Subcutaneous abdominal adipose tissue (tissue), 5 donors: ENCODE measurements around the gene INTS6L.
A peak's percentile ranks its signal among the peaks of the same experiment; 100 is the strongest.

Experiments
- H3K27ac ChIP-seq: one replicate; pipeline ENCODE4 v1.7.0; 2013; ENCODE audit warnings: low read depth, mild to moderate bottlenecking, inconsistent platforms, low read length, moderate library complexity
- H3K27me3 ChIP-seq, 5 donors: one replicate each; pipeline ENCODE4 v1.7.0; 2013; ENCODE audit warnings: low read length in 5 of 5, inconsistent platforms in 1 of 5; ENCODE audit not compliant: control insufficient read depth in 5 of 5, insufficient read depth in 4 of 5
- H3K36me3 ChIP-seq, 5 donors: one replicate each; pipeline ENCODE4 v1.7.0; 2013; ENCODE audit warnings: low read length in 5 of 5; ENCODE audit not compliant: control insufficient read depth in 5 of 5, insufficient read depth in 5 of 5
- H3K4me1 ChIP-seq, 5 donors: one replicate each; pipeline ENCODE4 v1.7.0; 2013; ENCODE audit warnings: low read length in 5 of 5, mild to moderate bottlenecking in 3 of 5, moderate library complexity in 1 of 5; ENCODE audit not compliant: control insufficient read depth in 5 of 5, insufficient read depth in 5 of 5
- H3K4me3 ChIP-seq, 5 donors: one replicate each; pipeline ENCODE4 v1.7.0; 2013; ENCODE audit warnings: low read length in 5 of 5, low read depth in 1 of 5
- H3K9ac ChIP-seq, 5 donors: one replicate each; pipeline ENCODE4 v1.7.0; 2013; ENCODE audit warnings: low read length in 5 of 5, mild to moderate bottlenecking in 4 of 5, moderate library complexity in 3 of 5
- H3K9me3 ChIP-seq, 5 donors: one replicate each; pipeline ENCODE4 v1.7.0; 2013; ENCODE audit warnings: low read length in 5 of 5; ENCODE audit not compliant: control insufficient read depth in 5 of 5
- donor health status: healthy.
- donor health status: healthy.
- donor health status: healthy.
- donor health status: healthy.
- donor health status: healthy.

Gene INTS6L

GRCh38 chrX:135520553-135521404 lies at the start of gene INTS6L:
Gene INTS6L, plus strand, starts transcription at chrX:135520660. Its CDS starts 333 bp downstream, at chrX:135520993.
- H3K4me1 ChIP-seq: peaks cover 0 to 20% (median 4%) of the 10 kb centered on the region in 5 donors
- no peaks in the 10 kb centered on the region for H3K9me3 ChIP-seq
- no peaks in the 10 kb centered on the region for H3K36me3 ChIP-seq
- peak within 1 kb of the TSS in 4 of 5 donors; percentile 45 to 72 (median 50) for H3K9ac ChIP-seq
- peak within 1 kb of the TSS; percentile 70 to 81 (median 71) for H3K4me3 ChIP-seq
- H3K27ac ChIP-seq: peak within 1 kb of the TSS; percentile 39
- H3K27me3 ChIP-seq: peaks cover 0 to 3% (median 0%) of the 10 kb centered on the region in 5 donors

GRCh38 chrX:135476378-135476777 lies 44.1 kb upstream of the INTS6L start:
- H3K36me3 ChIP-seq: no peaks in the 10 kb centered on the region
- no peaks in the 10 kb centered on the region for H3K9me3 ChIP-seq
- peaks cover 2 to 13% (median 4%) of the 10 kb centered on the region in 5 donors for H3K27me3 ChIP-seq

GRCh38 chrX:135477576-135477975 lies 42.9 kb upstream of the INTS6L start:
- Histone ChIP-seq H3K9ac (no peak overlapping the region), H3K36me3 (no peaks in the 10 kb centered on the region), H3K27ac (no peak overlapping the region), H3K9me3 (no peaks in the 10 kb centered on the region), H3K4me1 (peaks cover 0 to 3% (median 0%) of the 10 kb centered on the region in 5 donors), H3K27me3 (peaks cover 0 to 18% (median 3%) of the 10 kb centered on the region in 5 donors), H3K4me3 (no peak overlapping the region)

More at GRCh38 chrX:135476378-135476777, 44.1 kb upstream of the INTS6L start:
- Histone ChIP-seq H3K9ac (no peak overlapping the region), H3K4me1 (peaks cover 0 to 3% (median 0%) of the 10 kb centered on the region in 5 donors), H3K4me3 (no peak overlapping the region), H3K27ac (no peak overlapping the region)

GRCh38 chrX:135480076-135480475 lies 40.4 kb upstream of the INTS6L start:
- Histone ChIP-seq H3K9ac (no peak overlapping the region), H3K4me1 (peaks cover 0 to 3% (median 0%) of the 10 kb centered on the region in 5 donors), H3K4me3 (no peak overlapping the region), H3K27ac (no peak overlapping the region), H3K36me3 (no peaks in the 10 kb centered on the region), H3K9me3 (no peaks in the 10 kb centered on the region), H3K27me3 (peaks cover 0 to 17% (median 3%) of the 10 kb centered on the region in 5 donors)

GRCh38 chrX:135481696-135482179 lies 38.7 kb upstream of the INTS6L start:
- peaks cover 0 to 3% (median 0%) of the 10 kb centered on the region in 5 donors for H3K4me1 ChIP-seq
- H3K27ac ChIP-seq: no peak overlapping the region
- H3K9ac ChIP-seq: no peak overlapping the region
- H3K27me3 ChIP-seq: peaks cover under 1 to 11% (median 3%) of the 10 kb centered on the region in 5 donors
- H3K9me3 ChIP-seq: no peaks in the 10 kb centered on the region
- H3K36me3 ChIP-seq: no peaks in the 10 kb centered on the region
- H3K4me3 ChIP-seq: no peak overlapping the region

GRCh38 chrX:135484641-135485289 lies 35.7 kb upstream of the INTS6L start:
- H3K4me1 ChIP-seq: no peaks in the 10 kb centered on the region
- peaks cover 0 to 12% (median 3%) of the 10 kb centered on the region in 5 donors for H3K27me3 ChIP-seq
- H3K27ac ChIP-seq: no peak overlapping the region
- no peaks in the 10 kb centered on the region for H3K9me3 ChIP-seq
- H3K4me3 ChIP-seq: no peak overlapping the region
- H3K9ac ChIP-seq: no peak overlapping the region
- no peaks in the 10 kb centered on the region for H3K36me3 ChIP-seq

- no peaks in the 10 kb centered on the region for H3K36me3 ChIP-seq
- H3K9me3 ChIP-seq: no peaks in the 10 kb centered on the region
- H3K27ac ChIP-seq: no peak overlapping the region
- peaks cover 0 to 9% (median 4%) of the 10 kb centered on the region in 5 donors for H3K27me3 ChIP-seq
- H3K4me3 ChIP-seq: no peak overlapping the region
- no peak overlapping the region for H3K9ac ChIP-seq
- no peaks in the 10 kb centered on the region for H3K4me1 ChIP-seq
Observed at GRCh38 chrX:135489542-135489941, 30.9 kb upstream of the INTS6L start.

- Histone ChIP-seq H3K4me1 (no peaks in the 10 kb centered on the region), H3K36me3 (no peaks in the 10 kb centered on the region), H3K9ac (no peak overlapping the region), H3K27ac (no peak overlapping the region), H3K9me3 (no peaks in the 10 kb centered on the region), H3K4me3 (no peak overlapping the region), H3K27me3 (peaks cover 0 to 11% (median 7%) of the 10 kb centered on the region in 5 donors)
Observed at GRCh38 chrX:135490979-135491514, 29.4 kb upstream of the INTS6L start.

GRCh38 chrX:135494453-135494852 lies 26.0 kb upstream of the INTS6L start:
- Histone ChIP-seq H3K9ac (no peak overlapping the region), H3K36me3 (no peaks in the 10 kb centered on the region), H3K27me3 (peaks cover 3 to 11% (median 3%) of the 10 kb centered on the region in 5 donors), H3K27ac (no peak overlapping the region), H3K9me3 (peaks cover 0 to under 1% (median 0%) of the 10 kb centered on the region in 5 donors), H3K4me1 (no peaks in the 10 kb centered on the region), H3K4me3 (no peak overlapping the region)
